ENCODE measurements around the gene EIF4ENIF1. TPM values are rescaled to one million over a fixed set of nuclear protein-coding genes. Genes with fewer than 3 reads are reported as not detected.

Gene EIF4ENIF1
- total and polyA plus RNA-seq, 2 donors (not counting 3 experiments of a cell fraction or from before 2014, with no cell fraction given) = 22.8 to 38.7 TPM

DNA sequence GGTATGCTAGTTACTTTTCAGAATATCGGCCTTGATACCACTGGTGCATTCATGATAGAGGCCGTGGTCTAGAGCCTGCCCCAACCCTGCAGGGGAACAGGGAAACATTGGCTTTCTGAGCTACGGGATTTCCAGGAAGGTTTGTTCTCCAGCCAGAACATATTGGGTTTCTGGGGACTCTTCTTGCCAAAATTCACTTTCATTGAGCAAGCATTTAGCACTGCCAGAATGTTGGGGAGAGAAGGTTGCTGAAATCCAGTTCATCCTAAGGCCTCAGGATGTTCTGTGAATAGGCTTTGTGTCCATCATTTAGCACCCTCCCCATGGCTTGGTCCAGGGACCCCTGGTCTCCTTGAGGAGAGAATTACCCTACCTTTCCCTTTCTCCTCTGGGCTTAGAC is 53.5 kb downstream of the EIF4ENIF1 start:
- DNase-seq (ENCODE audit: low read depth, low spot score) (no peak), FAIRE-seq (no peak)
- no peak overlapping the region for H3K9ac ChIP-seq (replicated peaks; ENCODE audit: extremely low read depth, insufficient read depth, low read length)
- dilution Hi-C loops (cut with MboI; ENCODE audit: extremely low pct_ligation_motif_present, low sequenced_read_pairs) (no loop called here), intact Hi-C loops (cut with micrococcal nuclease) (no loop called here)
- no peak overlapping the region for H2AFZ ChIP-seq (ENCODE audit: low read depth, low read length)
- CTCF ChIA-PET = interaction anchor here (3.8 kb wide), 1 partner anchor 15 kb away, joined by 22 read pairs; no protein-coding TSS in a partner anchor
- H4K20me1 ChIP-seq (replicated peaks; ENCODE audit: control insufficient read depth, extremely low read depth, insufficient read depth, low read length) = no peaks in the 10 kb centered on the region
- H3K9me1 ChIP-seq (replicated peaks; ENCODE audit: control insufficient read depth, extremely low read depth, insufficient read depth, low read length) = no peaks in the 10 kb centered on the region
- BruUV-seq (replicated peaks) = no TSS peak
- H3K79me2 ChIP-seq (ENCODE audit: control insufficient read depth, insufficient read depth, low read length) = no peaks in the 10 kb centered on the region
- no peaks in the 10 kb centered on the region for H3K27me3 ChIP-seq (ENCODE audit: control insufficient read depth in 2 of 2, insufficient read depth in 2 of 2, low read length in 2 of 2)
- H3K4me1 ChIP-seq (ENCODE audit: control insufficient read depth, extremely low read depth, insufficient read depth, low read length) = peaks cover 4% of the 10 kb centered on the region
- POLR2A ChIA-PET = no interaction called here
- H3K36me3 ChIP-seq (ENCODE audit: control insufficient read depth in 2 of 2, extremely low read depth in 1 of 2, insufficient read depth in 2 of 2, low read length in 2 of 2) = peaks cover 33 to 39% of the 10 kb centered on the region in 2 experiments
- TF ChIP-seq, protein P1, sequence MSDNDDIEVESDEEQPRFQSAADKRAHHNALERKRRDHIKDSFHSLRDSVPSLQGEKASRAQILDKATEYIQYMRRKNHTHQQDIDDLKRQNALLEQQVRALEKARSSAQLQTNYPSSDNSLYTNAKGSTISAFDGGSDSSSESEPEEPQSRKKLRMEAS (IDR thresholded peaks at IDR 0.05; ENCODE audit: insufficient read depth, insufficient read length) = no peak
- no peak for TF ChIP-seq POLR2A (IDR thresholded peaks at IDR 0.05; ENCODE audit: low read depth, low read length)
- no peak for TF ChIP-seq POLR2AphosphoS5 (IDR thresholded peaks at IDR 0.05; ENCODE audit: insufficient read depth, low read depth, low read length)
- no peak for TF ChIP-seq EZH2 (IDR thresholded peaks at IDR 0.05; ENCODE audit: borderline replicate concordance, low read depth, low read length, severe bottlenecking)
- TF ChIP-seq MYC (IDR thresholded peaks at IDR 0.05; ENCODE audit: low read depth, low read length) = no peak
- TF ChIP-seq, protein P2, sequence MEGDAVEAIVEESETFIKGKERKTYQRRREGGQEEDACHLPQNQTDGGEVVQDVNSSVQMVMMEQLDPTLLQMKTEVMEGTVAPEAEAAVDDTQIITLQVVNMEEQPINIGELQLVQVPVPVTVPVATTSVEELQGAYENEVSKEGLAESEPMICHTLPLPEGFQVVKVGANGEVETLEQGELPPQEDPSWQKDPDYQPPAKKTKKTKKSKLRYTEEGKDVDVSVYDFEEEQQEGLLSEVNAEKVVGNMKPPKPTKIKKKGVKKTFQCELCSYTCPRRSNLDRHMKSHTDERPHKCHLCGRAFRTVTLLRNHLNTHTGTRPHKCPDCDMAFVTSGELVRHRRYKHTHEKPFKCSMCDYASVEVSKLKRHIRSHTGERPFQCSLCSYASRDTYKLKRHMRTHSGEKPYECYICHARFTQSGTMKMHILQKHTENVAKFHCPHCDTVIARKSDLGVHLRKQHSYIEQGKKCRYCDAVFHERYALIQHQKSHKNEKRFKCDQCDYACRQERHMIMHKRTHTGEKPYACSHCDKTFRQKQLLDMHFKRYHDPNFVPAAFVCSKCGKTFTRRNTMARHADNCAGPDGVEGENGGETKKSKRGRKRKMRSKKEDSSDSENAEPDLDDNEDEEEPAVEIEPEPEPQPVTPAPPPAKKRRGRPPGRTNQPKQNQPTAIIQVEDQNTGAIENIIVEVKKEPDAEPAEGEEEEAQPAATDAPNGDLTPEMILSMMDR (IDR thresholded peaks at IDR 0.05; ENCODE audit: extremely low read depth in 1 of 2, insufficient read depth in 1 of 2, low read depth in 1 of 2, low read length in 2 of 2) = no peak
- H3K4me3 ChIP-seq (replicated peaks in 1 of 3; ENCODE audit: insufficient read depth in 1 of 3, low read depth in 1 of 3, low read length in 3 of 3) = no peak overlapping the region
- H3K4me2 ChIP-seq (ENCODE audit: insufficient read depth, low read length) = no peak overlapping the region
- no peak overlapping the region for H3K27ac ChIP-seq (ENCODE audit: insufficient read depth, low read depth, low read length)
- H3K9me3 ChIP-seq (replicated peaks; ENCODE audit: control insufficient read depth, insufficient read depth, low read length) = no peaks in the 10 kb centered on the region
